ENCODE results near the gene PRKCQ.

DNA sequence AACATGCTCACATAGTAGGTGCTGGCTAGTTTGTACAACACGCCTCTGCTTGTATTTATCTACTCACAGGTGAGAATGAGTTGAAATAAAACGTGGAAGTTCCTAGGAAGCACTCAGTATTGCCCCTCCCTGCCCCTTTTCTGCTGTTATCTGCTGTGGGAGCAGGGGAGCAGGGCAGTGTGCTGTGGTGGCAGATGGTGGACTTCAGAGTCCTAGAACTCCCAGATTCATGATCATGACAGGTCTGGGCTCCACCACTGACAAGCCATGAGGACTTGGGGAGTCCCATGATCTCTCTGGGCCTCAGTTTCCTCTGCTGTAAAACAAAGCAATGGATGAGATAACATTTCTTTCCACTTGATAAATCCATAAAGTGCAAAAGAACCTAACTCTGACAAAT, 11.6 kb upstream of the PRKCQ start:
- no peak for TF ChIP-seq CTCF (IDR thresholded peaks at IDR 0.05)
- TF ChIP-seq POLR2A (IDR thresholded peaks at IDR 0.05), result no peak

All from uterus (tissue), 2 donors.